Liver (tissue), 9 donors: ENCODE results near the gene CPLX1. TPM values are rescaled to one million over a fixed set of nuclear protein-coding genes. Genes with fewer than 3 reads are reported as not detected.
"Not testable (repeated sequence)": the region's sequence is repeated elsewhere in the genome, so short reads cannot be mapped to it uniquely, and the experiment has no call there.

Experiments used
- DNase-seq: peaks from one replicate; pipeline ENCODE4 v3.0.0-alpha.2; 2017; ENCODE audit warnings: low spot score
- H3K27ac ChIP-seq, 2 donors: one replicate each; pipeline ENCODE4 v1.7.0; 2013; ENCODE audit warnings: inconsistent platforms in 2 of 2, low read length in 2 of 2, control low read depth in 1 of 2, low read depth in 1 of 2, mild to moderate bottlenecking in 1 of 2
- H3K27me3 ChIP-seq, 4 donors: one replicate each; pipeline versions ENCODE4 v1.6.1 to v1.7.0; 2013; ENCODE audit warnings: low read length in 3 of 4, inconsistent platforms in 1 of 4, mild to moderate bottlenecking in 1 of 4, moderate library complexity in 1 of 4; ENCODE audit not compliant: control insufficient read depth in 4 of 4, insufficient read depth in 4 of 4
- H3K36me3 ChIP-seq, 4 donors: one replicate each; pipeline versions ENCODE4 v1.6.1 to v1.7.0; 2013; ENCODE audit warnings: low read length in 3 of 4, mild to moderate bottlenecking in 3 of 4, low read depth in 1 of 4, moderate library complexity in 1 of 4; ENCODE audit not compliant: control insufficient read depth in 4 of 4, insufficient read depth in 3 of 4
- H3K4me1 ChIP-seq, 4 donors: one replicate each; pipeline versions ENCODE4 v1.6.1 to v1.7.0; 2013; ENCODE audit warnings: low read length in 3 of 4, mild to moderate bottlenecking in 3 of 4, moderate library complexity in 1 of 4; ENCODE audit not compliant: control insufficient read depth in 4 of 4, insufficient read depth in 4 of 4
- H3K4me3 ChIP-seq, 3 donors: one replicate each; pipeline versions ENCODE4 v1.6.1 to v1.7.0; 2013; ENCODE audit warnings: low read length in 3 of 3, control low read depth in 1 of 3, low read depth in 1 of 3, mild to moderate bottlenecking in 1 of 3
- H3K9ac ChIP-seq, 2 donors: one replicate each; pipeline ENCODE4 v1.7.0; 2013; ENCODE audit warnings: low read length in 2 of 2, mild to moderate bottlenecking in 2 of 2, moderate library complexity in 2 of 2, control low read depth in 1 of 2, low read depth in 1 of 2
- H3K9me3 ChIP-seq, 4 donors: one replicate each; pipeline versions ENCODE4 v1.6.1 to v1.7.0; 2013; ENCODE audit warnings: low read length in 3 of 4; ENCODE audit not compliant: control insufficient read depth in 4 of 4
- ATF3 ChIP-seq: IDR thresholded peaks from 2 replicates; pipeline ENCODE4 v1.6.1; 2016; ENCODE audit warnings: antibody characterized with exemption
- CTCF ChIP-seq: fragments of 150-350 bp; IDR thresholded peaks from 2 replicates; pipeline ENCODE4 v1.5.1; 2017; ENCODE audit warnings: improper control_type of control experiment, low read depth, low read length; ENCODE audit not compliant: missing input control
- EGR1 ChIP-seq, 2 donors: IDR thresholded peaks; 2 replicates each; pipeline ENCODE4 v1.6.1; 2016 to 2018; ENCODE audit warnings: antibody characterized with exemption in 2 of 2, low read depth in 2 of 2
- FOXA1 ChIP-seq: IDR thresholded peaks from 2 replicates; pipeline ENCODE4 v1.6.1; 2016; ENCODE audit warnings: antibody characterized with exemption
- FOXA2 ChIP-seq: IDR thresholded peaks from 2 replicates; pipeline ENCODE4 v1.6.1; 2016; ENCODE audit warnings: antibody characterized with exemption
- HNF4G ChIP-seq: IDR thresholded peaks from 2 replicates; pipeline ENCODE4 v1.6.1; 2016; ENCODE audit warnings: antibody characterized with exemption
- MAX ChIP-seq: IDR thresholded peaks from 2 replicates; pipeline ENCODE4 v1.6.1; 2016; ENCODE audit warnings: antibody characterized with exemption
- NR2F2 ChIP-seq: IDR thresholded peaks from 2 replicates; pipeline ENCODE4 v1.6.1; 2016; ENCODE audit warnings: antibody characterized with exemption
- RAD21 ChIP-seq, 2 donors: IDR thresholded peaks; 2 replicates each; pipeline ENCODE4 v1.6.1; 2016; ENCODE audit warnings: antibody characterized with exemption in 2 of 2, mild to moderate bottlenecking in 2 of 2
- REST ChIP-seq: IDR thresholded peaks from 2 replicates; pipeline ENCODE4 v1.6.1; 2016; ENCODE audit warnings: antibody characterized with exemption, mild to moderate bottlenecking
- RXRA ChIP-seq, 2 donors: IDR thresholded peaks; 2 replicates each; pipeline ENCODE4 v1.6.1; 2017 to 2018; ENCODE audit warnings: antibody characterized with exemption in 2 of 2, mild to moderate bottlenecking in 1 of 2
- SP1 ChIP-seq: IDR thresholded peaks from 2 replicates; pipeline ENCODE4 v1.6.1; 2018; ENCODE audit warnings: antibody characterized with exemption, mild to moderate bottlenecking
- WGBS: extraction: QIAGEN DNeasy Blood & Tissue Kit; methylation state at CpG from one replicate; pipeline ENCODE4 v1.1.7; 2013; 5-methylcytosine and 5-hydroxymethylcytosine counted together
- polyA plus RNA-seq, 2 donors: library from polyadenylated mRNA; stranded (reverse) in 1 of 2; unstranded in 1 of 2; fragments of 200-250 nt in 1 of 2; fragments of >200 nt in 1 of 2; fragmentation: Nextera tagmentation in 1 of 2; extraction: Ambion mirVana in 1 of 2; gene quantifications; one replicate each; pipeline versions ENCODE4 v1.2.1 to v1.2.3, GENCODE V29; 2013 to 2015
- total RNA-seq, 2 donors: library from RNA; depleted of rRNA; stranded (reverse); fragments of >200 nt; gene quantifications; one replicate each; pipeline ENCODE4 v1.2.3, GENCODE V29; 2014
- donor health status: healthy.
- donor health status: healthy.
- donor health status: healthy.
- donor health status: healthy.
- donor health status: healthy.

CPLX1 gene
- total and polyA plus RNA-seq, 4 donors: 0.14 to 2.8 (median 0.80) TPM

- not testable (repeated sequence) for DNase-seq, H3K9me3 ChIP-seq, H3K27me3 ChIP-seq, H3K4me3 ChIP-seq, H3K9ac ChIP-seq, H3K27ac ChIP-seq
- WGBS: 98% methylated on average over 30 of the region's 30 CpGs
- peaks cover 11 to 32% (median 20%) of the 10 kb centered on the region in 4 donors for H3K36me3 ChIP-seq
- H3K4me1 ChIP-seq: peaks cover 9 to 24% (median 18%) of the 10 kb centered on the region in 4 donors
Measured at GRCh38 chr4:774419-775092, 51.4 kb downstream of the CPLX1 start.

GRCh38 chr4:773214-773613 lies 52.7 kb downstream of the CPLX1 start:
- WGBS: 93% methylated on average over 9 of the region's 9 CpGs
- Histone ChIP-seq H3K27ac (no peak overlapping the region), H3K36me3 (peaks cover 10 to 36% (median 19%) of the 10 kb centered on the region in 4 donors)

GRCh38 chr4:772776-773175 lies 53.2 kb downstream of the CPLX1 start:
- no peaks in the 10 kb centered on the region for H3K9me3 ChIP-seq
- peaks cover 11 to 36% (median 19%) of the 10 kb centered on the region in 4 donors for H3K36me3 ChIP-seq
- H3K27ac ChIP-seq: no peak overlapping the region
- TF ChIP-seq SP1 (no peak), RXRA (IDR thresholded peaks at IDR 0.05) (no peak)
- no peak overlapping the region for H3K4me3 ChIP-seq
- H3K9ac ChIP-seq: no peak overlapping the region
- peaks cover 5 to 22% (median 11%) of the 10 kb centered on the region in 4 donors for H3K4me1 ChIP-seq
- DNase-seq: no peak
- H3K27me3 ChIP-seq: no peaks in the 10 kb centered on the region
- WGBS: 95% methylated on average over 8 of the region's 8 CpGs

More at GRCh38 chr4:773214-773613, 52.7 kb downstream of the CPLX1 start:
- no peak for TF ChIP-seq RAD21 (IDR thresholded peaks at IDR 0.05)
- TF ChIP-seq REST: no peak
- no peak for TF ChIP-seq ATF3
- no peak for TF ChIP-seq MAX
- no peak for TF ChIP-seq FOXA2
- no peaks in the 10 kb centered on the region for H3K9me3 ChIP-seq
- H3K27me3 ChIP-seq: no peaks in the 10 kb centered on the region
- H3K4me3 ChIP-seq: no peak overlapping the region
- DNase-seq: no peak
- peaks cover 5 to 22% (median 11%) of the 10 kb centered on the region in 4 donors for H3K4me1 ChIP-seq
- no peak overlapping the region for H3K9ac ChIP-seq

GRCh38 chr4:772118-772517 lies 53.8 kb downstream of the CPLX1 start:
- no peaks in the 10 kb centered on the region for H3K9me3 ChIP-seq
- no peak overlapping the region for H3K4me3 ChIP-seq
- H3K27me3 ChIP-seq: no peaks in the 10 kb centered on the region
- peaks cover 3 to 18% (median 9%) of the 10 kb centered on the region in 4 donors for H3K4me1 ChIP-seq
- H3K36me3 ChIP-seq: peaks cover 10 to 35% (median 21%) of the 10 kb centered on the region in 4 donors
- DNase-seq: no peak
- 75% methylated on average over 7 of the region's 7 CpGs for WGBS
- H3K9ac ChIP-seq: no peak overlapping the region
- H3K27ac ChIP-seq: no peak overlapping the region
- TF ChIP-seq FOXA1 (no peak), MAX (no peak), REST (no peak), CTCF (no peak), SP1 (no peak), NR2F2 (no peak), HNF4G (no peak), EGR1 (IDR thresholded peaks at IDR 0.05; ENCODE audit: low read depth in 2 of 2) (no peak), FOXA2 (no peak)
